K562 (cell line): Measurements from ENCODE around the gene SART3.

Experiments
- BHLHE40 ChIP-seq: IDR thresholded peaks from 2 replicates; pipeline ENCODE4 v1.6.1; 2011; ENCODE audit warnings: low read length, improper control_type of control experiment
- FOXK2 ChIP-seq, 2 experiments: fragments of 450-650 bp; IDR thresholded peaks in 1 of 2; conservative IDR thresholded peaks in 1 of 2; 2 replicates each; pipeline ENCODE4 v1.6.1; 2016; ENCODE audit warnings: low read depth in 2 of 2, mild to moderate bottlenecking in 1 of 2
- L3MBTL2 ChIP-seq: fragments of 450-650 bp; IDR thresholded peaks from 2 replicates; pipeline ENCODE4 v1.6.1; 2016; ENCODE audit warnings: mild to moderate bottlenecking, moderate library complexity
- MAFK ChIP-seq: IDR thresholded peaks from 2 replicates; pipeline ENCODE4 v1.6.1; 2011; ENCODE audit warnings: low read length, improper control_type of control experiment
- MAZ ChIP-seq, 2 experiments: fragments of 450-650 bp in 1 of 2; sonication (generic) in 1 of 2; formaldehyde crosslinking; IDR thresholded peaks in 1 of 2; conservative IDR thresholded peaks in 1 of 2; 2 replicates each; pipeline versions ENCODE4 v1.4.0 to v1.5.0; 2020; ENCODE audit warnings: mild to moderate bottlenecking in 1 of 2, missing genetic modification reagents in 1 of 2
- POLR2A ChIP-seq: fragments of 450-650 bp; conservative IDR thresholded peaks from 2 replicates; pipeline ENCODE4 v1.6.1; 2016
- POLR2AphosphoS2 ChIP-seq: IDR thresholded peaks from 2 replicates; pipeline ENCODE4 v1.6.1; 2012; ENCODE audit warnings: low read length, improper control_type of control experiment
- SAP30 ChIP-seq: fragments of 200-600 bp; sonication (generic); IDR thresholded peaks from 2 replicates; pipeline ENCODE4 v1.6.1; 2012; ENCODE audit warnings: borderline replicate concordance, low read depth, mild to moderate bottlenecking, moderate library complexity, low read length, control low read depth, inconsistent platforms; ENCODE audit not compliant: insufficient read depth, poor library complexity, severe bottlenecking
- SNRNP70 ChIP-seq: fragments of 200-400 bp; formaldehyde crosslinking; optimal IDR thresholded peaks from 2 replicates; pipeline ENCODE3; 2017; ENCODE audit warnings: low read depth, low read length
- YY1 ChIP-seq, 3 experiments: IDR thresholded peaks; 2 replicates each; pipeline ENCODE4 v1.6.1; 2011; ENCODE audit warnings: low read length in 2 of 3, mild to moderate bottlenecking in 2 of 3, moderate library complexity in 2 of 3, borderline replicate concordance in 1 of 3, control low read depth in 1 of 3, low read depth in 1 of 3; ENCODE audit not compliant: insufficient read depth in 3 of 3, insufficient replicate concordance in 2 of 3, control insufficient read depth in 1 of 3, insufficient read length in 1 of 3; ENCODE audit errors: extremely low read depth in 1 of 3
- ZC3H4 ChIP-seq: sonication (generic); formaldehyde crosslinking; IDR thresholded peaks from 2 replicates; pipeline ENCODE4 v1.9.0; 2021; ENCODE audit warnings: missing genetic modification reagents, borderline replicate concordance
- ZNF583 ChIP-seq: fragments of 250-450 bp; sonication (Bioruptor Pico); IDR thresholded peaks from 2 replicates; pipeline ENCODE4 v1.4.0; 2020
- TF ChIP-seq, protein P1 (sequence below): sonication (generic); formaldehyde crosslinking; IDR thresholded peaks from 2 replicates; pipeline ENCODE4 v1.8.1; 2023; ENCODE audit warnings: mild to moderate bottlenecking, missing genetic modification reagents
- TF ChIP-seq, protein P2 (sequence below): fragments of 250-450 bp; sonication (Bioruptor Pico); IDR thresholded peaks from 2 replicates; pipeline ENCODE4 v1.5.0; 2021; ENCODE audit warnings: mild to moderate bottlenecking, borderline replicate concordance

DNA sequence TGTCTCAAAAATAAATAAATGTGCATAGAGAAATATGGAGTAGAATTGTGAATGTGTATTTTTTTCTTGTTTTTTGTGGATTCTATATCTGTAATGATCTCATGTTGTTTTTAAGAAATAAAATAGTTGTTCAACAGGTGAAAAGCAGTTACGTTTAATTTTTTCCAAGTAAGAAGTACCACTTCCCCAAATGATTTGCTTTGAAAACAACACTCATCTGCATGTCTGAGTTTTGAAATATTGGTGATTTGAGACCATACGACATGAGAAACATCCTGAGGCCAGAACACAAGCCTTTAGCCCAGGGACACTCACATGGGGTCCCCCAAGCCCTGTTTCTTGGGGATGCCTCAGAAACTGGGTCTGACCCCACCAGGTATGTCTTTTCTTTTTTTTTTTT is 50.1 kb downstream of the SART3 start:
- TF ChIP-seq ZNF583 (CRISPR knock-in tag) (no peak), FOXK2 (conservative IDR thresholded peaks at IDR 0.05 in 1 of 2, IDR thresholded peaks at IDR 0.05 in 1 of 2; ENCODE audit: low read depth in 2 of 2) (no peak), BHLHE40 (no peak), ZC3H4 (CRISPR knock-in tag) (no peak), MAZ (CRISPR knock-in tag; conservative IDR thresholded peaks at IDR 0.05 in 1 of 2, IDR thresholded peaks at IDR 0.05 in 1 of 2) (no peak), YY1 (IDR thresholded peaks at IDR 0.05; ENCODE audit: borderline replicate concordance in 1 of 3, control insufficient read depth in 1 of 3, extremely low read depth in 1 of 3, insufficient read depth in 3 of 3, insufficient read length in 1 of 3, insufficient replicate concordance in 2 of 3, low read depth in 1 of 3, low read length in 2 of 3) (no peak), SAP30 (no peak), MAFK (no peak), L3MBTL2 (no peak), POLR2A (no peak), SNRNP70 (no peak), POLR2AphosphoS2 (no peak)
- TF ChIP-seq, protein P1, sequence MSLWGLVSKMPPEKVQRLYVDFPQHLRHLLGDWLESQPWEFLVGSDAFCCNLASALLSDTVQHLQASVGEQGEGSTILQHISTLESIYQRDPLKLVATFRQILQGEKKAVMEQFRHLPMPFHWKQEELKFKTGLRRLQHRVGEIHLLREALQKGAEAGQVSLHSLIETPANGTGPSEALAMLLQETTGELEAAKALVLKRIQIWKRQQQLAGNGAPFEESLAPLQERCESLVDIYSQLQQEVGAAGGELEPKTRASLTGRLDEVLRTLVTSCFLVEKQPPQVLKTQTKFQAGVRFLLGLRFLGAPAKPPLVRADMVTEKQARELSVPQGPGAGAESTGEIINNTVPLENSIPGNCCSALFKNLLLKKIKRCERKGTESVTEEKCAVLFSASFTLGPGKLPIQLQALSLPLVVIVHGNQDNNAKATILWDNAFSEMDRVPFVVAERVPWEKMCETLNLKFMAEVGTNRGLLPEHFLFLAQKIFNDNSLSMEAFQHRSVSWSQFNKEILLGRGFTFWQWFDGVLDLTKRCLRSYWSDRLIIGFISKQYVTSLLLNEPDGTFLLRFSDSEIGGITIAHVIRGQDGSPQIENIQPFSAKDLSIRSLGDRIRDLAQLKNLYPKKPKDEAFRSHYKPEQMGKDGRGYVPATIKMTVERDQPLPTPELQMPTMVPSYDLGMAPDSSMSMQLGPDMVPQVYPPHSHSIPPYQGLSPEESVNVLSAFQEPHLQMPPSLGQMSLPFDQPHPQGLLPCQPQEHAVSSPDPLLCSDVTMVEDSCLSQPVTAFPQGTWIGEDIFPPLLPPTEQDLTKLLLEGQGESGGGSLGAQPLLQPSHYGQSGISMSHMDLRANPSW = no peak
- TF ChIP-seq, protein P2, sequence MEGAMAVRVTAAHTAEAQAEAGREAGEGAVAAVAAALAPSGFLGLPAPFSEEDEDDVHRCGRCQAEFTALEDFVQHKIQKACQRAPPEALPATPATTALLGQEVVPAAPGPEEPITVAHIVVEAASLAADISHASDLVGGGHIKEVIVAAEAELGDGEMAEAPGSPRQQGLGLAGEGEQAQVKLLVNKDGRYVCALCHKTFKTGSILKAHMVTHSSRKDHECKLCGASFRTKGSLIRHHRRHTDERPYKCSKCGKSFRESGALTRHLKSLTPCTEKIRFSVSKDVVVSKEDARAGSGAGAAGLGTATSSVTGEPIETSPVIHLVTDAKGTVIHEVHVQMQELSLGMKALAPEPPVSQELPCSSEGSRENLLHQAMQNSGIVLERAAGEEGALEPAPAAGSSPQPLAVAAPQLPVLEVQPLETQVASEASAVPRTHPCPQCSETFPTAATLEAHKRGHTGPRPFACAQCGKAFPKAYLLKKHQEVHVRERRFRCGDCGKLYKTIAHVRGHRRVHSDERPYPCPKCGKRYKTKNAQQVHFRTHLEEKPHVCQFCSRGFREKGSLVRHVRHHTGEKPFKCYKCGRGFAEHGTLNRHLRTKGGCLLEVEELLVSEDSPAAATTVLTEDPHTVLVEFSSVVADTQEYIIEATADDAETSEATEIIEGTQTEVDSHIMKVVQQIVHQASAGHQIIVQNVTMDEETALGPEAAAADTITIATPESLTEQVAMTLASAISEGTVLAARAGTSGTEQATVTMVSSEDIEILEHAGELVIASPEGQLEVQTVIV (CRISPR knock-in tag) = no peak
